Measurements from ENCODE around the gene LEMD3.
A peak's percentile ranks its signal among the peaks of the same experiment; 100 is the strongest.

The LEMD3 gene

GRCh38 chr12:65169320-65170208, at the start of gene LEMD3:
TSS of gene LEMD3 (plus strand) at chr12:65169583. CDS start at chr12:65169597, 14 bp downstream.
- peak; percentile 90 for DNase-seq

GRCh38 chr12:65121049-65121955, 48.1 kb upstream of the LEMD3 start, which contains the start of gene WIF1:
TSS of gene WIF1 (minus strand) at chr12:65121305. CDS start at chr12:65121191, 114 bp downstream.
- DNase-seq, result peak; percentile 5

GRCh38 chr12:65121956-65122469, 47.4 kb upstream of the LEMD3 start:
- DNase-seq, result no peak

GRCh38 chr12:65122703-65123102, 46.7 kb upstream of the LEMD3 start:
- peak; percentile 31 for DNase-seq

GRCh38 chr12:65123435-65124063, 45.8 kb upstream of the LEMD3 start:
- peak; percentile 36 for DNase-seq

- no peak for DNase-seq
Measured at GRCh38 chr12:65125247-65125646, 44.1 kb upstream of the LEMD3 start.

- DNase-seq, result no peak
Measured at GRCh38 chr12:65125975-65126374, 43.4 kb upstream of the LEMD3 start.

GRCh38 chr12:65126482-65126881, 42.9 kb upstream of the LEMD3 start:
- DNase-seq, result no peak

- no peak for DNase-seq
Measured at GRCh38 chr12:65133879-65134278, 35.5 kb upstream of the LEMD3 start.

- DNase-seq, result no peak
Measured at GRCh38 chr12:65139389-65139788, 30.0 kb upstream of the LEMD3 start.

GRCh38 chr12:65140738-65141137, 28.6 kb upstream of the LEMD3 start:
- DNase-seq, result no peak

GRCh38 chr12:65147312-65147905, 22.0 kb upstream of the LEMD3 start:
- DNase-seq, result no peak

- DNase-seq, result no peak
Measured at GRCh38 chr12:65152012-65152411, 17.4 kb upstream of the LEMD3 start.

GRCh38 chr12:65152596-65152995, 16.8 kb upstream of the LEMD3 start:
- no peak for DNase-seq

GRCh38 chr12:65155784-65156183, 13.6 kb upstream of the LEMD3 start:
- DNase-seq, result no peak

- no peak for DNase-seq
Measured at GRCh38 chr12:65156366-65156841, 13.0 kb upstream of the LEMD3 start.

- DNase-seq, result no peak
Measured at GRCh38 chr12:65157091-65157490, 12.3 kb upstream of the LEMD3 start.

GRCh38 chr12:65162609-65163008, 6.8 kb upstream of the LEMD3 start:
- DNase-seq, result no peak

- no peak for DNase-seq
Measured at GRCh38 chr12:65164244-65164643, 5.1 kb upstream of the LEMD3 start.

- no peak for DNase-seq
Measured at GRCh38 chr12:65164774-65165173, 4.6 kb upstream of the LEMD3 start.

GRCh38 chr12:65168681-65169319, 583 bp upstream of the LEMD3 start:
- DNase-seq, result no peak
